Measurements from ENCODE around the gene SFT2D2.

DNA sequence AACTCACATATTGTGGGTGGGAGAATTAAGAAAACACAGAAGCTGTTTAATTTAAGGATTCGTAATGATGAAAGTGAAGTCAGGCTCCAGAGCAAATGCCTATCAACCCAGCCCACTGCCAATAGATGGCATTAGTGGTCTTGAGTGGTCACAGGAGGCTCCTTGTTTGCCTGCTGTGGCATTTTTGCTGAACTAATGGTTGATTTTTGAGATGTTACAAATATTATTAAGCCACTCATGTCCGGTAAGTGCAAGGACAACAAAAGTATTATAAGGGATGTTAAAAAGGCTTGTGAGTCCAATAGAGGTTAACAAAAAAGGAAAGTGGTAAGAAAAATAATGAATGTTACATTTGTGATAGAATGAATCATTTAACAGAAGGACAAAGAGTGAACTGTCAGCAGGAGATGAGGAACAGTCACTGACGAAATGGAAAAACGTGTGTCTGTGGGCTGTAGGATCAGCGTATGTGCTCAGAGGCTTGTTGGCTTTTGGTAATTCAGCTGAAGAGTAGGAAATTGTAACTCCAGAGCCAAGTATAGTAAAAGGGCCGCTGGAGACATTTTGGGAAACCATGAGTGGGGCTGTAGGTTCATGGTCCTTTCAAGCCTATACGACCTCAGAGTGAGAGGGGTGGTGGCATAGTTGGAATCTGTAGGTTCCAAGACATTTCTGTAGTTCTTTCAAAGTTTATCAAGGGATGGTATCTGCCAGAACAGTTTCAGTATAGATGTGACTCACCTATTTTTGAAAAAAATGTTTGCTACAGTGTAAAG, 11.2 kb downstream of the SFT2D2 start:
- TF ChIP-seq CTCF (IDR thresholded peaks at IDR 0.05) (no peak), EP300 (IDR thresholded peaks at IDR 0.05) (no peak), POLR2A (IDR thresholded peaks at IDR 0.05) (no peak)

All from suprapubic skin (tissue), 3 donors.